K562 (cell line): ENCODE data around the gene ANXA7. TPM values are rescaled to one million over a fixed set of nuclear protein-coding genes. Genes with fewer than 3 reads are reported as not detected.

ENCODE experiments used
- ATAC-seq: fragments of 200-7000 bp; cut with Tn5 transposase; 3 replicates; pipeline ENCODE4 v1.9.1; 2020; ENCODE audit warnings: moderate library complexity
- BruUV-seq: library from RNA; stranded (reverse); fragments of 400-500 nt; replicated peaks from 2 replicates; lab custom pipeline; 2021; lab: Mats Ljungman, UMichigan
- CTCF ChIA-PET: fragments of 300-600 bp; formaldehyde crosslinking; extraction: SDS; loops from one replicate; lab custom pipeline; 2021; ENCODE audit warnings: low intra/inter-chr PET ratio; lab: Yijun Ruan, JAX
- POLR2A ChIA-PET: fragments of 300-600, 350-650 bp; sonication (Branson Sonifier 250); formaldehyde crosslinking; extraction: SDS; loops from one replicate; lab custom pipeline; 2021; ENCODE audit warnings: antibody characterized with exemption, inconsistent platforms; lab: Yijun Ruan, JAX
- DNase-seq, 4 experiments: peaks; one replicate each; pipeline versions ENCODE4 v3.0.0 to v3.0.0-alpha.2; 2011 to 2018; ENCODE audit warnings: low spot score in 3 of 4, mixed read lengths in 3 of 4; ENCODE audit errors: extremely low read depth in 1 of 4
- FAIRE-seq: peaks from 2 replicates; lab custom pipeline; 2011; peaks lifted over from hg19 to GRCh38; lab: Jason Lieb, UNC
- H2AFZ ChIP-seq: 2 replicates; pipeline ENCODE4 v1.6.0; 2011; ENCODE audit warnings: low read depth, low read length, control low read depth, inconsistent platforms
- H3K27ac ChIP-seq: fragments of 200-600 bp; 3 replicates; pipeline ENCODE4 v1.8.0; 2011; ENCODE audit warnings: low read depth, mild to moderate bottlenecking, control low read depth, inconsistent platforms, low read length, moderate library complexity, mixed read lengths; ENCODE audit errors: extremely low read depth
- H3K27me3 ChIP-seq, 2 experiments: fragments of 300-600 bp in 1 of 2; 2 replicates in 1 of 2; 3 replicates in 1 of 2; pipeline versions ENCODE4 v1.6.0 to v1.8.0; 2011; ENCODE audit warnings: inconsistent platforms in 2 of 2, low read length in 2 of 2, mild to moderate bottlenecking in 1 of 2, mixed read lengths in 1 of 2, moderate library complexity in 1 of 2; ENCODE audit not compliant: control insufficient read depth in 2 of 2, insufficient read depth in 2 of 2
- H3K36me3 ChIP-seq: fragments of 300-600 bp; 3 replicates; pipeline ENCODE4 v1.8.0; 2011; ENCODE audit warnings: mild to moderate bottlenecking, low read length, inconsistent platforms; ENCODE audit not compliant: control insufficient read depth, insufficient read depth
- H3K4me1 ChIP-seq, 2 experiments: fragments of 200-600 bp in 1 of 2; replicated peaks in 1 of 2; 2 replicates in 1 of 2; 3 replicates in 1 of 2; pipeline versions ENCODE4 v1.5.1 to v1.8.0; 2011; ENCODE audit warnings: inconsistent platforms in 2 of 2, low read length in 2 of 2, mild to moderate bottlenecking in 1 of 2, mixed read lengths in 1 of 2, moderate library complexity in 1 of 2; ENCODE audit not compliant: control insufficient read depth in 2 of 2, insufficient read depth in 2 of 2
- H3K4me2 ChIP-seq: 2 replicates; pipeline ENCODE4 v1.6.1; 2011; ENCODE audit warnings: low read length, control low read depth, inconsistent platforms, mixed read lengths; ENCODE audit not compliant: insufficient read depth
- H3K4me3 ChIP-seq: fragments of 200-600 bp; sonication (generic), shearing (Covaris generic); 2 replicates; pipeline ENCODE4 v1.5.1; 2016; ENCODE audit warnings: control low read depth, inconsistent platforms
- H3K79me2 ChIP-seq: fragments of 200-600 bp; 3 replicates; pipeline ENCODE4 v1.8.0; 2011; ENCODE audit warnings: low read length, inconsistent platforms; ENCODE audit not compliant: control insufficient read depth, insufficient read depth
- H3K9ac ChIP-seq, 2 experiments: 2 replicates each; pipeline versions ENCODE4 v1.6.0 to v1.6.1; 2011; ENCODE audit warnings: low read depth in 2 of 2, low read length in 2 of 2, control low read depth in 1 of 2, inconsistent platforms in 1 of 2, mild to moderate bottlenecking in 1 of 2, mixed read lengths in 1 of 2; ENCODE audit not compliant: insufficient read depth in 1 of 2
- H3K9me1 ChIP-seq: one replicate; pipeline ENCODE4 v1.6.0; 2011; ENCODE audit warnings: inconsistent platforms, mild to moderate bottlenecking, low read length, moderate library complexity; ENCODE audit not compliant: control insufficient read depth, insufficient read depth
- H3K9me3 ChIP-seq: replicated peaks from 2 replicates; pipeline ENCODE4 v1.5.1; 2011; ENCODE audit warnings: low read depth, low read length, inconsistent platforms; ENCODE audit not compliant: control insufficient read depth, insufficient read depth
- H4K20me1 ChIP-seq: replicated peaks from 2 replicates; pipeline ENCODE4 v1.6.1; 2011; ENCODE audit warnings: low read length, inconsistent platforms, mixed read lengths; ENCODE audit not compliant: control insufficient read depth, insufficient read depth
- REST ChIP-seq, 2 experiments: fragments of 450-650 bp; formaldehyde crosslinking in 1 of 2; IDR thresholded peaks; 2 replicates each; pipeline versions ENCODE4 v1.4.0 to v1.6.1; 2014 to 2020; ENCODE audit warnings: mild to moderate bottlenecking in 2 of 2, borderline replicate concordance in 1 of 2, low read depth in 1 of 2
- SRF ChIP-seq, 2 experiments: fragments of 250-450, 450-650 bp in 1 of 2; sonication (Bioruptor Pico) in 1 of 2; sonication (generic) in 1 of 2; formaldehyde crosslinking; IDR thresholded peaks; 2 replicates each; pipeline versions ENCODE4 v1.5.0 to v1.5.1; 2020 to 2022; ENCODE audit warnings: mild to moderate bottlenecking in 1 of 2, missing genetic modification reagents in 1 of 2
- USF1 ChIP-seq: sonication (generic); formaldehyde crosslinking; IDR thresholded peaks from 2 replicates; pipeline ENCODE4 v1.9.0; 2022; ENCODE audit warnings: mild to moderate bottlenecking, missing genetic modification reagents
- WGBS: fragments of 100-300 bp; shearing (Covaris generic); methylation state at CpG from one replicate; pipeline ENCODE4 v1.1.6; 2016; ENCODE audit warnings: low coverage, mixed read lengths; ENCODE audit not compliant: insufficient coverage; ENCODE audit errors: missing lambda C conversion rate; 5-methylcytosine and 5-hydroxymethylcytosine counted together
- in situ Hi-C: fragments of 300-500 bp; cut with MboI; formaldehyde crosslinking; loops from 4 replicates; pipeline ENCODE4 v1.15.0; 2018; ENCODE audit warnings: inconsistent platforms, mixed read lengths
- intact Hi-C: fragments of 100-400 bp; cut with micrococcal nuclease; formaldehyde crosslinking; loops from 2 replicates; pipeline ENCODE4 v1.14.2; 2022
- polyA plus RNA-seq, 8 experiments: library from polyadenylated mRNA; depleted of rRNA in 4 of 8; stranded (reverse) in 5 of 8; unstranded in 3 of 8; fragments of >200 nt; fragmentation: Nextera tagmentation in 2 of 8; fragmentation: Illumina TruSeq in 1 of 8; extraction: Ambion mirVana in 2 of 8; extraction: Trizol in 1 of 8; gene quantifications; 2 replicates each; pipeline versions ENCODE4 v1.2.1 to v1.2.3, GENCODE V29; 2011 to 2014; ENCODE audit warnings: inconsistent platforms in 1 of 8, missing spikeins in 1 of 8
- total RNA-seq, 7 experiments: library from RNA; depleted of rRNA in 6 of 7; stranded (reverse); fragments of >200 nt in 6 of 7; fragmentation: Illumina TruSeq in 2 of 7; extraction: Trizol in 2 of 7; gene quantifications; 2 replicates each; pipeline versions ENCODE4 v1.2.1 to v1.2.3, GENCODE V29; 2011 to 2021; ENCODE audit warnings: low replicate concordance in 1 of 7

ANXA7 gene
- total and polyA plus RNA-seq, 9 of the 15 experiments (the other 6 are each of a cell fraction or from before 2014, with no cell fraction given) = 81.6 to 157 (median 122) TPM

GRCh38 chr10:73408061-73408460, 5.8 kb downstream of the ANXA7 start (continued):
- TF ChIP-seq REST (IDR thresholded peaks at IDR 0.05; ENCODE audit: borderline replicate concordance) = no peak
- TF ChIP-seq REST (CRISPR knock-in tag; IDR thresholded peaks at IDR 0.05; ENCODE audit: low read depth) = no peak

- CTCF ChIA-PET = no interaction called here
- 0 out of 4 replicates have a peak, but pooled peaks of 1 of the 2 experiments have one; percentile 27 for TF ChIP-seq SRF (CRISPR knock-in tag; IDR thresholded peaks at IDR 0.05)
- TF ChIP-seq USF1 = no peak
Measured at GRCh38 chr10:73407495-73407894, 6.4 kb downstream of the ANXA7 start.

More at GRCh38 chr10:73407495-73407894, 6.4 kb downstream of the ANXA7 start:
- in situ Hi-C loops = no loop called here
- DNase-seq = no peak
- Histone ChIP-seq H3K9me1 (no peaks in the 10 kb centered on the region), H4K20me1 (peaks cover 18% of the 10 kb centered on the region), H3K27me3 (no peaks in the 10 kb centered on the region), H3K27ac (no peak overlapping the region), H3K9me3 (no peaks in the 10 kb centered on the region), H3K9ac (no peak overlapping the region), H3K79me2 (peaks cover 97% of the 10 kb centered on the region), H3K4me3 (no peak overlapping the region), H3K4me1 (peaks cover 17 to 22% of the 10 kb centered on the region in 2 experiments), H3K4me2 (no peak overlapping the region), H3K36me3 (peaks cover 13% of the 10 kb centered on the region; the same call in 2 of the 3 replicates), H2AFZ (no peak overlapping the region)
- ATAC-seq = no peak
- intact Hi-C loops = loop anchor here (10.0 kb wide), 1 partner anchor 237 kb away; the partner anchor contains the start of gene MYOZ1
- BruUV-seq = no TSS peak
- 44% methylated on average over 1 of the region's 1 CpG for WGBS
- no peak for FAIRE-seq
- POLR2A ChIA-PET = interaction anchor here (0.6 to 2.0 kb wide), 6 partner anchors 17 to 762 kb away, joined by 3 to 5 read pairs (median 4); partner anchors contain the start of gene DNAJC9
